GM10266 (cell line): ENCODE results near the gene NTM.

Experiments
- DNase-seq: peaks from one replicate; pipeline ENCODE4 v3.0.0; 2012; ENCODE audit errors: extremely low spot score
- CTCF ChIP-seq: IDR thresholded peaks from 2 replicates; pipeline ENCODE4 v1.5.1; 2012; ENCODE audit warnings: mild to moderate bottlenecking, low read depth; ENCODE audit not compliant: control insufficient read depth, insufficient read depth; ENCODE audit errors: missing control alignments

NTM gene

GRCh38 chr11:131455843-131456704 lies 85.7 kb downstream of the NTM start:
- TF ChIP-seq CTCF, result no peak
- DNase-seq, result no peak

GRCh38 chr11:131457163-131457562 lies 86.7 kb downstream of the NTM start:
- no peak for TF ChIP-seq CTCF
- no peak for DNase-seq

GRCh38 chr11:131458421-131458820 lies 88.0 kb downstream of the NTM start:
- TF ChIP-seq CTCF, result no peak
- DNase-seq, result no peak

- DNase-seq, result no peak
- TF ChIP-seq CTCF, result no peak
Measured at GRCh38 chr11:131460931-131461330, 90.5 kb downstream of the NTM start.

GRCh38 chr11:131462622-131463021 lies 92.2 kb downstream of the NTM start:
- DNase-seq, result no peak
- TF ChIP-seq CTCF, result no peak

GRCh38 chr11:131463162-131463561 lies 92.7 kb downstream of the NTM start:
- no peak for DNase-seq
- no peak for TF ChIP-seq CTCF

GRCh38 chr11:131463649-131464425 lies 93.4 kb downstream of the NTM start:
- DNase-seq, result no peak
- no peak for TF ChIP-seq CTCF
